ENCODE measurements around the gene DHFR. TPM values are rescaled to one million over a fixed set of nuclear protein-coding genes. Genes with fewer than 3 reads are reported as not detected.

DHFR gene
- total RNA-seq, 1 experiment from 2014 or later = 58.7 TPM

DNA sequence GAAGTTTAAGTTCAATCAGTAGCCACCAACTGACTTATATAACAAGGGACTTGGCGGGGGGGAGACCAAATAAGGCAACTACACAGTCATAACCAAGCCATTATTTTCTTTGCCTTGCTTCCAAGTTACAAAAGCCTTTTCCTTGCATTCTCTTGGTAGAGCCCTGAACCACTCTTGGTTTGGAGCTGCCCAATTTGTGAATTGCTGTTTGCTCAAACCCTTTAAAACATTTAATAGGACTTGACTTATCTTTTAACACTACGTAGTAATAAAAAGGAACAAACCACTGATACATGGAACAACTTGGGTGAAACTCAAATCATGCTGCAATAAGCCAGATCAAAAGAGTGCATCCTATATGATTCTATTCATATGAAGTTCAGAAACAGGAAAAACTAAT lies 32.0 kb downstream of the DHFR start (continued):
- TF ChIP-seq, protein P1, sequence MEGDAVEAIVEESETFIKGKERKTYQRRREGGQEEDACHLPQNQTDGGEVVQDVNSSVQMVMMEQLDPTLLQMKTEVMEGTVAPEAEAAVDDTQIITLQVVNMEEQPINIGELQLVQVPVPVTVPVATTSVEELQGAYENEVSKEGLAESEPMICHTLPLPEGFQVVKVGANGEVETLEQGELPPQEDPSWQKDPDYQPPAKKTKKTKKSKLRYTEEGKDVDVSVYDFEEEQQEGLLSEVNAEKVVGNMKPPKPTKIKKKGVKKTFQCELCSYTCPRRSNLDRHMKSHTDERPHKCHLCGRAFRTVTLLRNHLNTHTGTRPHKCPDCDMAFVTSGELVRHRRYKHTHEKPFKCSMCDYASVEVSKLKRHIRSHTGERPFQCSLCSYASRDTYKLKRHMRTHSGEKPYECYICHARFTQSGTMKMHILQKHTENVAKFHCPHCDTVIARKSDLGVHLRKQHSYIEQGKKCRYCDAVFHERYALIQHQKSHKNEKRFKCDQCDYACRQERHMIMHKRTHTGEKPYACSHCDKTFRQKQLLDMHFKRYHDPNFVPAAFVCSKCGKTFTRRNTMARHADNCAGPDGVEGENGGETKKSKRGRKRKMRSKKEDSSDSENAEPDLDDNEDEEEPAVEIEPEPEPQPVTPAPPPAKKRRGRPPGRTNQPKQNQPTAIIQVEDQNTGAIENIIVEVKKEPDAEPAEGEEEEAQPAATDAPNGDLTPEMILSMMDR (IDR thresholded peaks at IDR 0.05 in 2 of 3, conservative IDR thresholded peaks at IDR 0.05 in 1 of 3; ENCODE audit: borderline replicate concordance in 1 of 3, insufficient read depth in 1 of 3, low read depth in 2 of 3, low read length in 2 of 3) = no peak
- TF ChIP-seq, protein P2, sequence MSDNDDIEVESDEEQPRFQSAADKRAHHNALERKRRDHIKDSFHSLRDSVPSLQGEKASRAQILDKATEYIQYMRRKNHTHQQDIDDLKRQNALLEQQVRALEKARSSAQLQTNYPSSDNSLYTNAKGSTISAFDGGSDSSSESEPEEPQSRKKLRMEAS (IDR thresholded peaks at IDR 0.05) = no peak
- TF ChIP-seq FOSL1 (IDR thresholded peaks at IDR 0.05; ENCODE audit: low read depth) = no peak
- TF ChIP-seq JUND (IDR thresholded peaks at IDR 0.05) = no peak
- no peak for TF ChIP-seq POLR2AphosphoS5 (IDR thresholded peaks at IDR 0.05; ENCODE audit: low read depth, low read length)
- TF ChIP-seq EZH2 (IDR thresholded peaks at IDR 0.05) = no peak
- no peak for TF ChIP-seq EZH2phosphoT487 (IDR thresholded peaks at IDR 0.05; ENCODE audit: borderline replicate concordance)

DNA sequence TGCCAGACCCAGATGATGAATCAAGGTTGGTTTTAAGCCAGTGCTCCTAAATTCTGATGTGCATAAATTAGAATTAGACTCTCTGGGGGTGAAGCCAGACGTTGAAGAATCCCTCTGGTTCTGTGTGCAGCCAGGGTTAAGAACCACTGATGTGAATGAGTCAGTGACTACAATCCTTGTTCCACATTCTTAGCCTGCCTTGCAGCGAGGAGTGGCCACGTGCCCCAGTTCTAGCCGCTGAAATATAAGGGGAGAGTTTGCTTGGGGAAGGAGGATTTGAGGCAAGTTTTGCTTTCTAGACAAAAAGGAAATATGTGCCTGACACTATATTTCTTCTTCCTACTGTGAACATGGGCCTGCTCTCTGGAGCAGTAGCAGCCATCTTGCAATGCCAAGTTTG lies 34.6 kb downstream of the DHFR start:
- Histone ChIP-seq H3K4me3 (replicated peaks in 1 of 2; ENCODE audit: low read depth in 1 of 2, low read length in 2 of 2) (no peak overlapping the region), H3K9me2 (ENCODE audit: insufficient read depth) (no peaks in the 10 kb centered on the region), H3K36me3 (ENCODE audit: control insufficient read depth in 1 of 2, insufficient read depth in 2 of 2, low read length in 2 of 2) (no peaks in the 10 kb centered on the region), H4K20me1 (ENCODE audit: insufficient read depth) (no peaks in the 10 kb centered on the region), H3K79me2 (ENCODE audit: insufficient read depth, low read length) (no peaks in the 10 kb centered on the region), H2AFZ (ENCODE audit: low read depth, low read length, poor library complexity, severe bottlenecking) (no peak overlapping the region), H3K4me2 (ENCODE audit: low read length) (no peak overlapping the region), H3K9ac (ENCODE audit: low read length) (no peak overlapping the region), H3K9me3 (ENCODE audit: control insufficient read depth in 1 of 2, insufficient read depth in 1 of 2, low read depth in 1 of 2, low read length in 2 of 2) (no peaks in the 10 kb centered on the region), H3K4me1 (ENCODE audit: control insufficient read depth in 1 of 2, insufficient read depth in 2 of 2, low read length in 2 of 2) (no peaks in the 10 kb centered on the region), H3K27ac (ENCODE audit: low read depth, low read length) (no peak overlapping the region), H3K27me3 (ENCODE audit: insufficient read depth, low read length) (no peaks in the 10 kb centered on the region)
- intact Hi-C loops (cut with micrococcal nuclease) = no loop called here
- DNase-seq (ENCODE audit: low read depth, low spot score) (no peak), ATAC-seq (no peak)
- BruUV-seq (replicated peaks) = no TSS peak
- POLR2A ChIA-PET = no interaction called here
- RAD21 ChIA-PET (ENCODE audit: low non-redundant PET in 1 of 2, low total read pairs in 2 of 2, uncharacterized antibody in 2 of 2, unreplicated experiment in 2 of 2) = no interaction called here
- CTCF ChIA-PET = no interaction called here
- no peak for TF ChIP-seq YY1 (IDR thresholded peaks at IDR 0.05; ENCODE audit: extremely low read depth, insufficient replicate concordance, low read depth, low read length)
- TF ChIP-seq RAD21 (IDR thresholded peaks at IDR 0.05; ENCODE audit: low read depth) = no peak
- TF ChIP-seq SRF (IDR thresholded peaks at IDR 0.05; ENCODE audit: low read depth) = no peak
- no peak for TF ChIP-seq POLR2AphosphoS5 (IDR thresholded peaks at IDR 0.05; ENCODE audit: low read depth, low read length)
- no peak for TF ChIP-seq JUND (IDR thresholded peaks at IDR 0.05)
- TF ChIP-seq, protein P3, sequence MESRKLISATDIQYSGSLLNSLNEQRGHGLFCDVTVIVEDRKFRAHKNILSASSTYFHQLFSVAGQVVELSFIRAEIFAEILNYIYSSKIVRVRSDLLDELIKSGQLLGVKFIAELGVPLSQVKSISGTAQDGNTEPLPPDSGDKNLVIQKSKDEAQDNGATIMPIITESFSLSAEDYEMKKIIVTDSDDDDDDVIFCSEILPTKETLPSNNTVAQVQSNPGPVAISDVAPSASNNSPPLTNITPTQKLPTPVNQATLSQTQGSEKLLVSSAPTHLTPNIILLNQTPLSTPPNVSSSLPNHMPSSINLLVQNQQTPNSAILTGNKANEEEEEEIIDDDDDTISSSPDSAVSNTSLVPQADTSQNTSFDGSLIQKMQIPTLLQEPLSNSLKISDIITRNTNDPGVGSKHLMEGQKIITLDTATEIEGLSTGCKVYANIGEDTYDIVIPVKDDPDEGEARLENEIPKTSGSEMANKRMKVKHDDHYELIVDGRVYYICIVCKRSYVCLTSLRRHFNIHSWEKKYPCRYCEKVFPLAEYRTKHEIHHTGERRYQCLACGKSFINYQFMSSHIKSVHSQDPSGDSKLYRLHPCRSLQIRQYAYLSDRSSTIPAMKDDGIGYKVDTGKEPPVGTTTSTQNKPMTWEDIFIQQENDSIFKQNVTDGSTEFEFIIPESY (IDR thresholded peaks at IDR 0.05; ENCODE audit: extremely low read depth, insufficient replicate concordance, low read length) = no peak
- TF ChIP-seq ZFX (IDR thresholded peaks at IDR 0.05) = no peak
- no peak for TF ChIP-seq FOSL1 (IDR thresholded peaks at IDR 0.05; ENCODE audit: low read depth)
- TF ChIP-seq, protein P1 (IDR thresholded peaks at IDR 0.05 in 2 of 3, conservative IDR thresholded peaks at IDR 0.05 in 1 of 3; ENCODE audit: borderline replicate concordance in 1 of 3, insufficient read depth in 1 of 3, low read depth in 2 of 3, low read length in 2 of 3) = no peak
- no peak for TF ChIP-seq SIN3A (IDR thresholded peaks at IDR 0.05; ENCODE audit: low read depth)
- TF ChIP-seq POLR2A (IDR thresholded peaks at IDR 0.05; ENCODE audit: borderline replicate concordance, extremely low read depth, insufficient read depth, insufficient read length) = no peak
- TF ChIP-seq EGR1 (IDR thresholded peaks at IDR 0.05; ENCODE audit: low read depth) = no peak
- TF ChIP-seq EZH2 (IDR thresholded peaks at IDR 0.05) = no peak
- TF ChIP-seq TCF7L2 (IDR thresholded peaks at IDR 0.05; ENCODE audit: borderline replicate concordance, extremely low read depth, insufficient read depth, insufficient read length) = no peak
- no peak for TF ChIP-seq SP1 (IDR thresholded peaks at IDR 0.05; ENCODE audit: low read depth)
- no peak for TF ChIP-seq CBX3 (IDR thresholded peaks at IDR 0.05; ENCODE audit: low read depth)
- no peak for TF ChIP-seq CEBPB (IDR thresholded peaks at IDR 0.05; ENCODE audit: low read depth)
- TF ChIP-seq, protein P2 (IDR thresholded peaks at IDR 0.05) = no peak
- TF ChIP-seq, protein P4, sequence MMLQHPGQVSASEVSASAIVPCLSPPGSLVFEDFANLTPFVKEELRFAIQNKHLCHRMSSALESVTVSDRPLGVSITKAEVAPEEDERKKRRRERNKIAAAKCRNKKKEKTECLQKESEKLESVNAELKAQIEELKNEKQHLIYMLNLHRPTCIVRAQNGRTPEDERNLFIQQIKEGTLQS (IDR thresholded peaks at IDR 0.05) = no peak

All from HCT116 (cell line).